Endothelial cell of umbilical vein (primary cell): ENCODE measurements around the gene C8A. TPM values are rescaled to one million over a fixed set of nuclear protein-coding genes. Genes with fewer than 3 reads are reported as not detected.

Experiments
- BruUV-seq: library from RNA; stranded (reverse); fragments of 400-500 nt; replicated peaks from 2 replicates; lab custom pipeline; 2021; lab: Mats Ljungman, UMichigan
- CTCF ChIA-PET: fragments of 300-600, 350-600 bp; sonication (Branson Sonifier 250); formaldehyde crosslinking; loops from one replicate; lab custom pipeline; 2021; ENCODE audit warnings: antibody characterized with exemption, inconsistent platforms; lab: Charles Lee
- POLR2A ChIA-PET: fragments of 300-600, 350-600 bp; sonication (Branson Sonifier 250); formaldehyde crosslinking; loops from one replicate; lab custom pipeline; 2021; ENCODE audit warnings: antibody characterized with exemption, inconsistent platforms; lab: Charles Lee
- DNase-seq: peaks from one replicate; pipeline ENCODE4 v3.0.0-alpha.2; 2011; ENCODE audit warnings: low read depth, low spot score
- FAIRE-seq: peaks from 2 replicates; lab custom pipeline; 2011; peaks lifted over from hg19 to GRCh38; lab: Jason Lieb, UNC
- H2AFZ ChIP-seq: 2 replicates; pipeline ENCODE4 v1.6.0; 2012; ENCODE audit warnings: low read depth, low read length, control low read depth, inconsistent platforms
- H3K27ac ChIP-seq: 2 replicates; pipeline ENCODE4 v1.5.1; 2011; ENCODE audit warnings: low read depth, mild to moderate bottlenecking, control low read depth, low read length, moderate library complexity; ENCODE audit not compliant: insufficient read depth
- H3K27me3 ChIP-seq, 2 experiments: 2 replicates each; pipeline versions ENCODE4 v1.6.0 to v1.6.1; 2011; ENCODE audit warnings: low read length in 2 of 2, mixed read lengths in 1 of 2; ENCODE audit not compliant: control insufficient read depth in 2 of 2, insufficient read depth in 2 of 2
- H3K36me3 ChIP-seq, 2 experiments: 2 replicates in 1 of 2; 3 replicates in 1 of 2; pipeline ENCODE4 v1.5.1; 2011; ENCODE audit warnings: low read length in 2 of 2, mild to moderate bottlenecking in 1 of 2, moderate library complexity in 1 of 2; ENCODE audit not compliant: control insufficient read depth in 2 of 2, insufficient read depth in 2 of 2; ENCODE audit errors: extremely low read depth in 1 of 2
- H3K4me1 ChIP-seq: 3 replicates; pipeline ENCODE4 v1.5.1; 2011; ENCODE audit warnings: mild to moderate bottlenecking, low read length; ENCODE audit not compliant: control insufficient read depth, insufficient read depth; ENCODE audit errors: extremely low read depth
- H3K4me2 ChIP-seq: 2 replicates; pipeline ENCODE4 v1.6.1; 2011; ENCODE audit warnings: low read length, control low read depth, mixed read lengths; ENCODE audit not compliant: insufficient read depth
- H3K4me3 ChIP-seq, 3 experiments: fragments of 200-600 bp in 1 of 3; sonication (generic), shearing (Covaris generic) in 1 of 3; replicated peaks in 1 of 3; 2 replicates each; pipeline ENCODE4 v1.5.1; 2011 to 2016; ENCODE audit warnings: control low read depth in 3 of 3, low read length in 3 of 3, mild to moderate bottlenecking in 2 of 3, inconsistent platforms in 1 of 3, low read depth in 1 of 3, moderate library complexity in 1 of 3; ENCODE audit not compliant: insufficient read depth in 1 of 3
- H3K79me2 ChIP-seq: 2 replicates; pipeline ENCODE4 v1.6.0; 2012; ENCODE audit warnings: low read length, inconsistent platforms; ENCODE audit not compliant: control insufficient read depth, insufficient read depth
- H3K9ac ChIP-seq: replicated peaks from 2 replicates; pipeline ENCODE3; 2011; ENCODE audit warnings: low read length, control low read depth; ENCODE audit not compliant: insufficient read depth; ENCODE audit errors: extremely low read depth
- H3K9me1 ChIP-seq: replicated peaks from 3 replicates; pipeline ENCODE4 v1.6.0; 2011; ENCODE audit warnings: mild to moderate bottlenecking, low read length; ENCODE audit not compliant: control insufficient read depth, insufficient read depth; ENCODE audit errors: extremely low read depth
- H3K9me3 ChIP-seq: replicated peaks from 2 replicates; pipeline ENCODE4 v1.5.1; 2012; ENCODE audit warnings: low read length, inconsistent platforms; ENCODE audit not compliant: control insufficient read depth, insufficient read depth
- H4K20me1 ChIP-seq: replicated peaks from 2 replicates; pipeline ENCODE3; 2011; ENCODE audit warnings: mild to moderate bottlenecking, low read length; ENCODE audit not compliant: control insufficient read depth, insufficient read depth; ENCODE audit errors: extremely low read depth
- EZH2 ChIP-seq: IDR thresholded peaks from 2 replicates; pipeline ENCODE4 v1.6.1; 2012; ENCODE audit warnings: borderline replicate concordance, low read depth, mild to moderate bottlenecking, moderate library complexity, low read length, inconsistent platforms; ENCODE audit not compliant: severe bottlenecking
- FOS ChIP-seq: IDR thresholded peaks from 2 replicates; pipeline ENCODE4 v1.6.1; 2011; ENCODE audit warnings: mild to moderate bottlenecking, low read length, moderate library complexity, borderline replicate concordance; ENCODE audit not compliant: insufficient read depth
- GATA2 ChIP-seq: IDR thresholded peaks from 2 replicates; pipeline ENCODE4 v1.7.0; 2011; ENCODE audit warnings: low read depth, mild to moderate bottlenecking, moderate library complexity, mixed read lengths, low read length; ENCODE audit not compliant: insufficient read length, insufficient read depth
- JUN ChIP-seq: IDR thresholded peaks from 2 replicates; pipeline ENCODE4 v1.6.1; 2011; ENCODE audit warnings: borderline replicate concordance, low read depth; ENCODE audit not compliant: insufficient read length, insufficient read depth
- MAX ChIP-seq: IDR thresholded peaks from 2 replicates; pipeline ENCODE4 v1.6.1; 2011; ENCODE audit not compliant: insufficient read depth, insufficient read length
- POLR2A ChIP-seq: IDR thresholded peaks from 2 replicates; pipeline ENCODE4 v1.6.1; 2012; ENCODE audit warnings: low read depth, mild to moderate bottlenecking, control low read depth, low read length
- POLR2AphosphoS5 ChIP-seq: IDR thresholded peaks from 2 replicates; pipeline ENCODE4 v1.6.1; 2012; ENCODE audit warnings: low read depth, mild to moderate bottlenecking, control low read depth, low read length, moderate library complexity; ENCODE audit not compliant: insufficient read depth
- dilution Hi-C: fragments of 300-500 bp; cut with MboI; formaldehyde crosslinking; loops from one replicate; pipeline ENCODE4 v1.15.0; 2019; ENCODE audit warnings: low sequenced_read_pairs; ENCODE audit not compliant: extremely low pct_ligation_motif_present
- intact Hi-C: fragments of 100-400 bp; cut with micrococcal nuclease; formaldehyde crosslinking; loops from one replicate; pipeline ENCODE4 v1.10.0; 2022
- polyA plus RNA-seq, 4 experiments: library from polyadenylated mRNA; depleted of rRNA in 3 of 4; stranded (reverse) in 3 of 4; unstranded in 1 of 4; fragments of >200 nt; gene quantifications; 2 replicates each; pipeline versions ENCODE4 v1.2.1 to v1.2.3, GENCODE V29; 2011 to 2012; ENCODE audit warnings: missing spikeins in 1 of 4
- total RNA-seq: library from RNA; stranded (reverse); gene quantifications from 2 replicates; pipeline ENCODE4 v1.2.3, GENCODE V29; 2021

Gene C8A
- total and polyA plus RNA-seq, 2 donors (not counting 3 experiments of a cell fraction or from before 2014, with no cell fraction given) = not detected

GRCh38 chr1:56966698-56966999 is 112.1 kb downstream of the C8A start:
- TF ChIP-seq JUN = no peak
- TF ChIP-seq POLR2AphosphoS5 = no peak
- TF ChIP-seq EZH2 = no peak
- Histone ChIP-seq H3K9me1 (no peaks in the 10 kb centered on the region), H3K36me3 (no peaks in the 10 kb centered on the region), H3K27me3 (no peaks in the 10 kb centered on the region), H3K9ac (no peak overlapping the region), H2AFZ (no peak overlapping the region), H3K79me2 (no peaks in the 10 kb centered on the region), H3K27ac (no peak overlapping the region), H4K20me1 (no peaks in the 10 kb centered on the region), H3K4me3 (no peak overlapping the region), H3K4me1 (no peaks in the 10 kb centered on the region), H3K4me2 (no peak overlapping the region), H3K9me3 (no peaks in the 10 kb centered on the region)
- intact Hi-C loops = loop anchor here (5.0 kb wide), 1 partner anchor 1581 kb away; the partner anchor contains the start of gene OMA1
- DNase-seq = no peak
- ChIA-PET POLR2A (no interaction called here), CTCF (no interaction called here)
- no TSS peak for BruUV-seq
- no peak for FAIRE-seq
- dilution Hi-C loops = no loop called here

DNA sequence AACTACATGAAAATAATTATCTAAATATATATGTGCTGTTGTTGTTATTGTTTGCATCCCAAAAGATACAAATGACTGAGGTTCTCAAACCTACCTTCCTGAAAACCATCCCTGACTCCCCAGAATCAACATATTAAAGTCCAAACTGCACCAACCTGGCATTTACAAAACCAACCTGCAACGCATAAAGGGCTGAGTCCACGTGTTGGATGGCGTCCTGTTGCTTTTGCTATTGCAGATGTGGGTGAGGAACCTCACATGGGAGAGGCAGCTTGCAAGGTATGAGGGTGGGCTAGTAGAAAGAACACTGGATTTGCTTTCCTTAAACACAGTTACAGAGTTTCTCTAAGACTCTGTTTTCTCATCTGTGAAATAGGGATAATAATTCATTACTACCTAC is 112.8 kb downstream of the C8A start:
- DNase-seq (no peak), FAIRE-seq (no peak)
- no peaks in the 10 kb centered on the region for H3K4me1 ChIP-seq
- H3K4me3 ChIP-seq = no peak overlapping the region
- H3K9me1 ChIP-seq = no peaks in the 10 kb centered on the region
- intact Hi-C loops = loop anchor here (5.0 kb wide), 1 partner anchor 1580 kb away; the partner anchor contains the start of gene OMA1
- CTCF ChIA-PET = no interaction called here
- no peaks in the 10 kb centered on the region for H3K36me3 ChIP-seq
- no peaks in the 10 kb centered on the region for H4K20me1 ChIP-seq
- POLR2A ChIA-PET = no interaction called here
- no peak overlapping the region for H3K27ac ChIP-seq
- no peaks in the 10 kb centered on the region for H3K79me2 ChIP-seq
- H3K4me2 ChIP-seq = no peak overlapping the region
- H2AFZ ChIP-seq = no peak overlapping the region
- H3K9me3 ChIP-seq = no peaks in the 10 kb centered on the region
- no TSS peak for BruUV-seq
- H3K9ac ChIP-seq = no peak overlapping the region
- no peak for TF ChIP-seq GATA2
- no peak for TF ChIP-seq MAX
- no peak for TF ChIP-seq FOS
- no peak for TF ChIP-seq POLR2A
- no peak for TF ChIP-seq EZH2
- no peaks in the 10 kb centered on the region for H3K27me3 ChIP-seq
- dilution Hi-C loops = no loop called here

Other genes with a start within 250 kb of the C8A start
- 0.78 and 1.2 TPM in 2 replicates for gene PRKAA2, start 209.5 kb upstream of the C8A start, total RNA-seq
- 0.22 and 0.32 TPM in 2 replicates for gene PRKAA2, start 209.5 kb upstream of the C8A start, polyA plus RNA-seq
- not detected in 2 replicates for gene FYB2, start 35.4 kb upstream of the C8A start, total RNA-seq
- not detected in 2 replicates for gene FYB2, start 35.4 kb upstream of the C8A start, polyA plus RNA-seq
- gene C8B, start 111.2 kb downstream of the C8A start, total RNA-seq = not detected in 2 replicates
- gene C8B, start 111.2 kb downstream of the C8A start, polyA plus RNA-seq = not detected in 2 replicates